Naive thymus-derived CD8-positive, alpha-beta T cell (primary cell): Measurements from ENCODE around the gene MICALL2. TPM values are rescaled to one million over a fixed set of nuclear protein-coding genes. Genes with fewer than 3 reads are reported as not detected.

Source experiments
- ATAC-seq, 2 donors: fragments of 150-1000 bp; cut with Tn5 transposase in 1 of 2; sonication (Bioruptor Pico), chemical (Tn5 transposase) in 1 of 2; 1 replicate in 1 of 2; 2 replicates in 1 of 2; pipeline ENCODE4 v1.10.0; 2021; ENCODE audit warnings: mild to moderate bottlenecking in 2 of 2, moderate library complexity in 2 of 2
- POLR2A ChIA-PET: fragments of 350-600 bp; sonication (Branson Sonifier 250); formaldehyde crosslinking; loops from one replicate; lab custom pipeline; 2021; ENCODE audit warnings: antibody characterized with exemption; lab: Charles Lee
- DNase-seq, 10 donors: peaks; one replicate each; pipeline versions ENCODE4 v3.0.0 to v3.0.0-alpha.2; 2020 to 2022
- H3K27ac Mint-ChIP-seq, 10 donors: one replicate each; pipeline ENCODE4 v1.8.0; 2020 to 2022; ENCODE audit warnings: mild to moderate bottlenecking in 10 of 10, mixed read lengths in 10 of 10, moderate library complexity in 4 of 10, inconsistent platforms in 1 of 10
- H3K27me3 Mint-ChIP-seq, 5 donors: one replicate each; pipeline ENCODE4 v1.8.0; 2021 to 2022; ENCODE audit warnings: mixed read lengths in 5 of 5
- H3K36me3 Mint-ChIP-seq, 3 donors: one replicate each; pipeline ENCODE4 v1.8.0; 2020 to 2022; ENCODE audit warnings: mixed read lengths in 3 of 3, mild to moderate bottlenecking in 2 of 3, inconsistent platforms in 1 of 3
- H3K4me1 Mint-ChIP-seq, 4 donors: one replicate each; pipeline ENCODE4 v1.8.0; 2021 to 2022; ENCODE audit warnings: mixed read lengths in 4 of 4
- H3K4me3 Mint-ChIP-seq, 10 donors: one replicate each; pipeline ENCODE4 v1.8.0; 2020 to 2022; ENCODE audit warnings: mild to moderate bottlenecking in 10 of 10, mixed read lengths in 10 of 10, moderate library complexity in 6 of 10, inconsistent platforms in 1 of 10
- H3K9me3 Mint-ChIP-seq, 9 donors: one replicate each; pipeline ENCODE4 v1.8.0; 2020 to 2022; ENCODE audit warnings: mixed read lengths in 9 of 9, mild to moderate bottlenecking in 3 of 9, inconsistent platforms in 1 of 9, moderate library complexity in 1 of 9
- polyA plus RNA-seq, 3 donors: library from polyadenylated mRNA; unstranded; fragments of 300-500 nt; fragmentation: Illumina TruSeq; gene quantifications; one replicate each; pipeline ENCODE4 v1.2.3, GENCODE V29; 2021
- total RNA-seq, 8 experiments: library from RNA in 2 of 8; stranded (reverse) in 2 of 8; gene quantifications; one replicate each; pipeline ENCODE4 v1.2.3 and lab custom pipeline; 2021 to 2026

Gene MICALL2
- total and polyA plus RNA-seq, 5 experiments from 2014 or later: 0.85 to 4.6 (median 2.5) TPM; not detected in 1

DNA sequence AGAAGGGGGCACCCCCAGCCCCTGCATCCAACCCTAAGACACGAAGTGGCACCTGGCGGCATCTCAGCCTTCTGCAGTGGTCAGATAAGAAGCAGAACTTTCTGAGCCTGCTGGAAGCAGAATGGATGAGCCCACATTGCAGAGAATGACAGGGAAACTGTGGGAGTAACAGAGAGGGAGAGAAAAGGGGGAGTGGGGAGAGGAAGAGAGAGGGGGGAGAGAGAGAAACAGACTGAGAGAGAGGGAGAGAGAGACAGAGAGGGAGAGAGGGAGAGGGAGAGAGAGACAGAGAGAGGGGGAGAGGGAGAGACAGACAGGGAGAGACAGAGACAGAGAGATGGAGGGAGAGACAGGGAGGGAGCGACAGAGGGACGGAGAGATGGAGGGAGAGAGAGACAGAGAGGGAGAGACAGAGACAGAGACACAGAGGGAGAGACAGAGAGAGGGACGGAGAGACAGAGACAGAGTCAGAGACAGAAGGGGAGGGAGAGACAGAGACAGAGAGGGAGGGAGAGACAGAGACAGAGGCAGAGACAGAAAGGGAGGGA, 35.9 kb downstream of the MICALL2 start:
- POLR2A ChIA-PET: no interaction called here
- no peak for DNase-seq
- Mint-ChIP-seq H3K27ac (peak overlapping the region in 1 of 10 donors; percentile 61), H3K4me3 (no peak overlapping the region), H3K9me3 (no peaks in the 10 kb centered on the region), H3K27me3 (peaks cover 2 to 14% (median 5%) of the 10 kb centered on the region in 5 donors), H3K4me1 (peaks cover under 1 to 5% (median 3%) of the 10 kb centered on the region in 4 donors), H3K36me3 (no peaks in the 10 kb centered on the region)
- no peak for ATAC-seq

DNA sequence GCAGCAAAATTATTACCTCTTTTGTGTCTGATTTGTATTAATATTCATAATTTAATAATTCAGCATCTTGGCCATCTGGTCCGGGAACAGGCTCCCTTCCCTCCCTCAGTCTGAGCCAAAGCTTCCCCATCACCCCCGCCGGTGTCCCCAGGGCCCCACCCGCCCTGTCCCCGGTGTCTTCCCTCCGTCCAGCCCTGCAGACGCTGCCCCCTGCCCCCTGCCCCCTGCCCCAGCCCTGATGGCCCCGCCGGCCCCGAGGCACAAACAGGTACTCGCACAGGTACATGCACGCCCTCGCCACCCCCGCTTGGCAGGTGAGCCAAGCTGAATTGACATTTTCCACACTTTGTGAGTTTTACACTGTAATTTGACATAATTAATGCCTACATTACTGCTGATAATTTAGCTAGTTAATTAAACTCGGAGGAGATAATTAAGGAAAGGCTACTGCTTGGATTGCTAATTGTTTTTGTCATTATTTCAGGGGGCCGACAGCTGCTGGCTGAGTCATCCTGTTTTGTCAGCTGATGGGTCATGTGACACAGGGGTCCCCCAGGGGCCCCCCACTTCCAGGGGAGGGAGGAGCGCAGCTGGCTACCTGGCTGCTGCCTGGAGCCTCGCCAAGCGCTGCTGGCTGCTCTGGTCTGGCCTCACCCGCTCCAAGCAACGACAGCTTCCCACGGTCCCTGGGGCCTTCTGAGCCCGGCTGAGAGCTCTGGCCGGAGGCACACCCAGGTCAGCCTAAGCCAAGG, 36.6 kb downstream of the MICALL2 start:
- Mint-ChIP-seq H3K36me3 (no peaks in the 10 kb centered on the region), H3K27ac (no peak overlapping the region), H3K9me3 (no peaks in the 10 kb centered on the region), H3K4me1 (peaks cover 4 to 12% (median 8%) of the 10 kb centered on the region in 4 donors), H3K27me3 (peaks cover 2 to 14% (median 5%) of the 10 kb centered on the region in 5 donors), H3K4me3 (no peak overlapping the region)
- DNase-seq (no peak), ATAC-seq (no peak)
- POLR2A ChIA-PET: no interaction called here

DNA sequence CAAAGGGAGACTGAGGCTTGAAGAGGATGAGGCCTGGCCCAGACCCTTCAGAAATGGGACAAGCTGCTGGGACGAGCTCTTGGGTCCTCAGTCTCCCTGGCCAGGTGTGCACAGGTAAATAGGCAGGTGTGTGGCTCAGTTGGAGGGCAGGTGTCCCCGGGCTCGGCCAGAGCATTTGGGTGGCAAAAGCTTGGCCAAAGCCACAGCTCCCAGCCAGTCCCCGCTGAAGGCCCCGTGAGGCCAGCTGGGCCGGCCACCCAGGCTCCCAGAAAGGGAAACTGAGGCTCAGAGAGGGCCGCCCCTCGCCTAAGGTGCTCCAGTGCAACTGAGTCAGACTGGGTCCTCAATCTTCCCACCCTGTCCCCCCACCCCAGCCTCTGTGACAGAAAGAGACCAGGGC, 37.3 kb downstream of the MICALL2 start:
- POLR2A ChIA-PET: no interaction called here
- DNase-seq (no peak), ATAC-seq (no peak)
- Mint-ChIP-seq H3K9me3 (no peaks in the 10 kb centered on the region), H3K36me3 (no peaks in the 10 kb centered on the region), H3K4me3 (no peak overlapping the region), H3K27ac (no peak overlapping the region), H3K4me1 (peaks cover 11 to 18% (median 15%) of the 10 kb centered on the region in 4 donors), H3K27me3 (peaks cover 2 to 14% (median 5%) of the 10 kb centered on the region in 5 donors)

DNA sequence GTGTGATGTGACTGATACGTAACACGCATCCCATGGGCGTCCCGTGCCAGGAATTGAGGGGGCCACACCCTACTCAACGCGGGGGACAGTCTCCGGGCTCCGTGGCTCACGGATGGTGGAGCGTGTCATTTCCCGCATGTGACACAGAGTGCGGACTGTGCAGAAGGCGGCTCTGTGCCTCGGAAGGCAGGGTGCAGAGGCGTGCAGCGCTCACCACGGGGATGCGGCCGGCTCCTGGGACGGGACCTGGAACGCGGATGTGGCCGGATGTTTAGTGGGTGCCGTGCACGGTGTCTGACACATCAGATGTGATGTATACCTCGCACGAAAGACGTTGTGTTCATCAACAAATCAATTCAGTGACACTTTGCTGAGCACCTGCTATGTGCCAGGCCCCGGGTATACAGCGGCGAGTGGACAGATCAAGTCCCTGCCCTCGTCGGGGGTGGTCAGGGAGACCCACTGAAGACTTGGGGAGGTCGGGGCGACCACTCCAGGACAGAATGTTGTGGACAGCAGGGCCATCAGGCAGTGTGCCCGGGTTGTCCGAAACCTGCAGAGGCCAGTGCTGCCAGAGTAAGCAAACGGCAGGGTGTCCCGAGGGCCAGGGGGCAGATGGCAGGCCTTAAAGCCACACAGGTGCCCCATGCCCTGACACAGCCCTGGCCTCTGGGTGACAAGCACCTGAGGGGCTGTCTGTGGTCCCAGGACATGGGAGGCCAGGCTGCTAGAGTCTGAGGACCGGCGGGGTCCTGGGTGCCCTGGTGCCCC, 38.1 kb downstream of the MICALL2 start:
- H3K36me3 Mint-ChIP-seq: no peaks in the 10 kb centered on the region
- no peak overlapping the region for H3K27ac Mint-ChIP-seq
- ATAC-seq: no peak
- POLR2A ChIA-PET: no interaction called here
- H3K9me3 Mint-ChIP-seq: no peaks in the 10 kb centered on the region
- no peak overlapping the region for H3K4me3 Mint-ChIP-seq
- H3K27me3 Mint-ChIP-seq: peaks cover 2 to 14% (median 5%) of the 10 kb centered on the region in 5 donors
- H3K4me1 Mint-ChIP-seq: peaks cover 11 to 22% (median 16%) of the 10 kb centered on the region in 4 donors
- DNase-seq: no peak

DNA sequence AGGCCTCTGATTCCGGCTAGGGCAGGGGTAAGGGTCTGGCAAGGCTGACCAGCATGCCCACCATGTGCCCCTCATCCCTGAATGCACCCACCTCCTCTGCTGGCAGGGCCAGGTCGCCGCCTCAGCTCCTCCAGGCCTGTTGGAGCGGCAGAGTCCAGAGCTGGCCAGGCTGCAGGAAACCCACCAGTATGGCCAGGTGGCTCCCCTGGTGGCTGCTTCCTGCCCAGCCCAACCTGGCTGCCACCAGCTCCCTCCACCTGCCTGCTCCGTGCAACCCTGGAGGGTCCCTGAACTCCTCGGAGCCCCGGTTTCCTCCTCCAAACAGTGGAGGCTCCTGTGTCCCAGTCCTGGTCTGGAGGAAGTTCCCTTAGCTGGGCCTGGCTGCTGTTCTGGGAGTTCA, 39.6 kb downstream of the MICALL2 start:
- no peak for DNase-seq
- H3K9me3 Mint-ChIP-seq: no peaks in the 10 kb centered on the region
- no peak overlapping the region for H3K4me3 Mint-ChIP-seq
- H3K36me3 Mint-ChIP-seq: no peaks in the 10 kb centered on the region
- H3K4me1 Mint-ChIP-seq: peaks cover 11 to 23% (median 16%) of the 10 kb centered on the region in 4 donors
- peaks cover 2 to 14% (median 5%) of the 10 kb centered on the region in 5 donors for H3K27me3 Mint-ChIP-seq
- POLR2A ChIA-PET: no interaction called here
- H3K27ac Mint-ChIP-seq: no peak overlapping the region
- no peak for ATAC-seq

DNA sequence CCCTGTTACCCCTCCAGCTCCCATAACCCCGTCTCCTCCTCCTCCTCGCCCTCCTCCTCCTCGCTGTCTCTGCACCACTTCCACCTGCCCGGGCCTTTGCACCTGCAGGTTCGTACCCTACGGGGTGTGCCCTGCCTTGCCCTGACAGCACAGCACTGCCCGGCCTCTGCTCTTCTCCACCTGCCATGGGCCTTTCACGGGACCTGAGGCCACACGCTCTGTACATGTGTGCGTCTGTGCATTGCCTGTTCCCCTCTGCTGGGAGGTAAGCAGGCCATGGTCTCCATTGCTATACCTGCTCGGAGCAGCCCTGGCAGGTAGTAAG, 40.0 kb downstream of the MICALL2 start:
- Mint-ChIP-seq H3K27me3 (peaks cover 2 to 14% (median 5%) of the 10 kb centered on the region in 5 donors), H3K36me3 (no peaks in the 10 kb centered on the region), H3K4me1 (peaks cover 11 to 23% (median 16%) of the 10 kb centered on the region in 4 donors), H3K9me3 (no peaks in the 10 kb centered on the region), H3K27ac (peak overlapping the region in 1 of 10 donors; percentile 56), H3K4me3 (peak overlapping the region in 1 of 10 donors; percentile 45)
- DNase-seq (no peak), ATAC-seq (no peak)
- POLR2A ChIA-PET: no interaction called here

DNA sequence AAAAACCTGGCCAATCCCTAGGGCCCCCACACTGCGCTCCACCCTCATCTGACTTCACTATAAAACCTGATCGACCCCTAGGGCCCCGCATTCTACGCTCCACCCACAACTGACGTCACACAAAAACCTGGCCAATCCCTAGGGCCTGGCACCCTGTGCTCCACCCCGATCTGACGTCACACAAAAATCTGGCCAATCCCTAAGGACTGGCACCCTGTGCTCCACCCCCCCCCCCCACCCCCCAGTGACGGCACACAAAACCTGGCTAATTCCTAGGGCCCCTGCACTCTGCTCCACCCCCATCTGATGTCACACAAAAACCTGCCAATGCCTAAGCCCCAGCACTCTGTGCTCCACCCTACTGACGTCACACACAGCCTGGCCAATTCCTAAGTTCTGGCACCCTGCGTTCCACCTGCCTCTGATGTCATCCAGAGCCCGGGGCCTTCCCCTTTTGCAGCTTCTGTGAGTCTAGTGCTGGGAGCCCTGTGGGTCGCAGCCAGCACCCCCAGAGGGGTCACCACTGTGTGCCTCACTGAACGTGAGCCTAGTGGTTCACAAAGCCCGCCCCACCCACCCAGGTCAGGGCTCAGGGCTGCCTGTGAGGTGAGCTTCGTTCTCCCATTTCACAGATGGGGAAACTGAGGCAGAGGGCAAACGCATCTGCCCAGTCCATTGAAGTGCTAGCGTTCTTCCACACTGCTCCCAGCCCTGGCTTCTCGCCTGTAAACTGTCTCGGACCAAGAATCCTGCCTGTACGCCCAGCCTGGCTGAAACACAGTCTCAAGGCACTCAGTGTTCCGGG, 40.6 kb downstream of the MICALL2 start:
- ATAC-seq (no peak), DNase-seq (no peak)
- Mint-ChIP-seq H3K36me3 (no peaks in the 10 kb centered on the region), H3K9me3 (no peaks in the 10 kb centered on the region), H3K27ac (peak overlapping the region in 3 of 10 donors; percentile 29 to 62 (median 52)), H3K27me3 (peaks cover 2 to 12% (median 5%) of the 10 kb centered on the region in 5 donors), H3K4me3 (peak overlapping the region in 1 of 10 donors; percentile 33), H3K4me1 (peaks cover 11 to 23% (median 16%) of the 10 kb centered on the region in 4 donors)
- POLR2A ChIA-PET: interaction anchor here (1.0 kb wide), 1 partner anchor 56 kb away, joined by 3 read pairs; no protein-coding TSS in a partner anchor

DNA sequence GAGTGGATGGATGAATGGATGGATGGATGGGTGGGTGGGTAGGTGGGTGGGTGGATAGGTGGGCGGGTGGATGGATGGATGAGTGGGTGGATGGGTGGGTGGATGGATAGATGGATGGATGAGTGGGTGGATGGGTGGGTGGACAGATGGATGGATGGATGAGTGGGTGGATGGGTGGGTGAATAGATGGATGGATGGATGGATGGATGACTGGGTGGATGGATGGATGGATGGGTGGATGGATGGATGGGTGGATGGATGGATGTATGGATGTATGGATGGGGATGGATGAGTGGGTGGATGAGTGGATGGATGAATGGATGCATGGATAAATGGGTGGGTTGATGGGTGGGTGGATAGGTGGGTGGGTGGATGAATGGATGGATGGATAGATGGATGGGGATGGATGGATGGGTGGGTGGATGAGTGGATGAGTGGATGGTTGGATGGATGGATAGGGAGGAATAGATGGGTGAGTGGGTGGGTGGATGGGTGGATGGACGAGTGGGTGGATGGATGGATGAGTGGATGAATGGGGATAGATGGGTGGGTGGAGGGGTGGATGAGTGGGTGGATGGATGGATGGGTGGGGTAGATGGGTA, 43.8 kb downstream of the MICALL2 start:
- ATAC-seq (no peak), DNase-seq (no peak)
- no peaks in the 10 kb centered on the region for H3K9me3 Mint-ChIP-seq
- H3K27ac Mint-ChIP-seq: no peak overlapping the region
- H3K4me1 Mint-ChIP-seq: peaks cover 13 to 29% (median 20%) of the 10 kb centered on the region in 4 donors
- POLR2A ChIA-PET: no interaction called here
- H3K4me3 Mint-ChIP-seq: no peak overlapping the region
- no peaks in the 10 kb centered on the region for H3K36me3 Mint-ChIP-seq
- no peaks in the 10 kb centered on the region for H3K27me3 Mint-ChIP-seq

DNA sequence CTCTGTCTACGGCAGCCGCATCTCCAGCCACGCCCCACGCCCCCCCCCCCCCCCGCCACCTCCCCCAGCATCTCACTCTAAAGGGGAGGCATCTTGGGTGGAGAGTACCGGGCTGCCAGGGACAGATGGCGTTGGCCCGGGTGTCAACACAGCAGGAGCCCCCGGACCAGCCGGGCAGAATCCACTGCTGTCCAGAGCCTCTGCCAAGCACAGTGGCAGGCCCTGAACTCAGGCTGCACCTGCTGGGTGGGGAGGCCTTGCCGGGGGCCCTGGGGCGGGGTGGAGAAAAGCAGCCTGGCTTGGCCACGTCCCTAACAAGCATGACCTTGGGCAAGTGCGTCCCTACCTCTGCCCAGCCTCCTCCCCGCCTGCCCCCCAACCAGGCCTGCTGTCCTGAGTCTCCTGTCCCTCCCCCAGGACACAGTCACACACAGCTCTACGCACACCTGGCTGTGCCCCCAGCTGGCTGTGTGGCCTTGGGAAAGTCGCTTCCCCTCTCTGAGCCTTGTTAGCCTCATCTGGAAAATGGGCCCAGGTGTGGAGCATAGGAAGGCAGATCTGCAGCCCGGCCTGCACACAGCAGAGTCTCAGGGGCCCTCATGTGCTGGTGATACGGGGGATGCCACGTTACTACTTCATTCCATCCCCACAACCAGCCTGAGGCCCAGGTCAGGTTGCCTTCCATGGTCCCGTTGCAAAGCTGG, 45.2 kb downstream of the MICALL2 start:
- POLR2A ChIA-PET: no interaction called here
- DNase-seq: no peak
- Mint-ChIP-seq H3K4me3 (no peak overlapping the region), H3K36me3 (no peaks in the 10 kb centered on the region), H3K27ac (no peak overlapping the region), H3K4me1 (peaks cover 13 to 27% (median 20%) of the 10 kb centered on the region in 4 donors), H3K27me3 (peaks cover 2 to 6% (median 4%) of the 10 kb centered on the region in 5 donors), H3K9me3 (no peaks in the 10 kb centered on the region)
- no peak for ATAC-seq

DNA sequence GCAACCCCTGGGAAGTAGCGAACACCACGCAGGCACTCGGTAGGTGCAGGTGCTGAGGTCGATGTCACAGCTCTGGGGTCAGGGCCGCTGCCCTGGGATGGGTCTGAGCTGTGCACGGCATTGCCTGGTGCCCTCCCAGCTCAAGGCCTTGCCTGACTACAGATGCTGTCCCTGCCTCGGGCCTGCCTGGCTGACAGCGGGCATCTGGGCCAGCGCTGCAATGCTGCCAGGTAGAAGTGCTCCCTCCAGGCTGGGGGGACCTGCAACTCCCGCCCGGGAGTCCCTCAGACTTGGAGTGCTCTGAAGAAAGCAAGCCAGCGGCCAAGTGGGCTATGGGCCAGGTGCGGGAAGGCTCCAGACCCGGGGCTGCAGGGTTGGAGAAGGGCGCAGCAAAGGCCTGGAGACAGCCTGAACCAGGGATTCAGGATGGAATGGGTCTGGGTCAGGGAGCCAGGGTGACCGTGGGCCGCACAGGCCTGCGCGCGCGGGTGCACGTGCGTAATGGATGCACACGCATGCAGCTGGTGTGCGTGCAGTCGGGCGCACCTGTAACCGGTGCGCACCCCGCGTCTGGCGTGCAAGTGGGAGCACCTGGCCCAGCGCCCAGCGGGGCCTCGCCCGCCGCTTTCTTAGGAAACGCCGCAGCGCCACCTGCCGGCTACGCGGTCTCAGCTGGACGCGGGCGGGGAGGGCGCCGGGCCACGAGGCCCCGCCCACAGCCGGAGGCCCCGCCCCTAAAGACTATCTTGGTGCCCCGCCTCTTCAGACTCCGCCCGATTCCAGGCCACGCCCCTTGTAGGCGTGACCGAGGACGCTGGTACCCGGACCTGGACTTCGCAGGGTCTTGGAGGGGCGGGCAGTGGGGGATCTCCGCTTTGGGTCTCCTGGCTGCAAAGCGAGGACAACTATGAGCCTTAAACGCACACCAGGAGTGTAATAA, 46.7 kb downstream of the MICALL2 start:
- H3K27ac Mint-ChIP-seq: peak overlapping the region in 7 of 10 donors; percentile 34 to 89 (median 58)
- peak overlapping the region in 9 of 10 donors; percentile 50 to 78 (median 64) for H3K4me3 Mint-ChIP-seq
- no peaks in the 10 kb centered on the region for H3K36me3 Mint-ChIP-seq
- peaks cover 10 to 19% (median 12%) of the 10 kb centered on the region in 4 donors for H3K4me1 Mint-ChIP-seq
- peak; percentile 84 to 99 (median 92) for DNase-seq
- POLR2A ChIA-PET: interaction anchor here (0.5 kb wide), 1 partner anchor 288 kb away, joined by 3 read pairs; no protein-coding TSS in a partner anchor
- no peaks in the 10 kb centered on the region for H3K9me3 Mint-ChIP-seq
- peak; percentile 81 to 83 for ATAC-seq
- peaks cover 5 to 15% (median 9%) of the 10 kb centered on the region in 5 donors for H3K27me3 Mint-ChIP-seq

DNA sequence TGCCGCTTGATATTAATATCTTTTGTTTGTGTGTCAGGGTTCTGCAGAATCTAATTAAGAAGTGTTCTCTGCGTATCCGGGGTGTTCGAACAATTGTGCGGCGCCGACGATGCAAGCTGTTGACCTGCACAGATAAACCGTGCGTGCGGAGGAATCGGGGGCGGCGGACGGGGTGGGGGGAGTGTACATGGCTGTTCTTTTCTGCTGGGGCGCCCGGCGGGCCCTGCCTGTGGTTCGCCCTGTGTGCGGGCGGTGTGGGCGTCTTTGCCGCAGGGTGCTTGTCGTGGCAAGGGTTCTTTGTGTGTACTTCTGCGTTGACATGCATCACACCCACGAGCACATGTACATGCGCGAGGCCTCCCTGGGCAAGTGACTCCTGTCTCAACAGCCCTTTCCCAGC, 47.9 kb downstream of the MICALL2 start:
- ATAC-seq: no peak
- Mint-ChIP-seq H3K4me3 (no peak overlapping the region), H3K36me3 (no peaks in the 10 kb centered on the region), H3K27me3 (peaks cover 5 to 22% (median 9%) of the 10 kb centered on the region in 5 donors), H3K27ac (no peak overlapping the region), H3K4me1 (peaks cover 3 to 11% (median 5%) of the 10 kb centered on the region in 4 donors), H3K9me3 (no peaks in the 10 kb centered on the region)
- no peak for DNase-seq
- POLR2A ChIA-PET: no interaction called here
